ENCODE results near the gene SYNGR3.
"Not testable (repeated sequence)": the region's sequence is repeated elsewhere in the genome, so short reads cannot be mapped to it uniquely, and the experiment has no call there.

The SYNGR3 gene

DNA sequence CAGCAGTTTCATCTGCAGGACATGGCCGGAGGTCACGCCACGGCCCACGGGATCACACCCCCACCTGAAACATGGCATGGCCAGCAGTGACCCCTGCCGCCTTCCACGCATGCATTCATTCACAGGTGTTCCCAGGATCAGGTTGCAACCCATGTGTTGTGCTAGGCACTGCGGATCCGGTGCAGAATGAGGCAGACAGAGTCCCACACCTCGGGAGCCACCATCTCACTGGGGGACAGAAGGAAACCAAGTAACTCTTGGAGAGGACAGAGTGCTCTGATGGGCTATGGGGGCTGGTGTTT, 42.5 kb upstream of the SYNGR3 start:
- Histone ChIP-seq H3K36me3 (ENCODE audit: control insufficient read depth, insufficient read depth, low read length) (no peaks in the 10 kb centered on the region), H3K9me3 (ENCODE audit: control insufficient read depth, low read length) (no peaks in the 10 kb centered on the region), H3K4me3 (ENCODE audit: low read depth, low read length) (no peak overlapping the region), H2AFZ (no peak overlapping the region), H3K9ac (no peak overlapping the region), H3K79me2 (no peaks in the 10 kb centered on the region), H3K27ac (no peak overlapping the region), H3K4me1 (peaks cover 2% of the 10 kb centered on the region), H3K27me3 (ENCODE audit: control insufficient read depth, insufficient read depth, low read length) (no peaks in the 10 kb centered on the region), H3K4me2 (ENCODE audit: low read length) (no peak overlapping the region)
- no peak for TF ChIP-seq CTCF (IDR thresholded peaks at IDR 0.05)

GRCh38 chr16:1949507-1949906, 40.3 kb upstream of the SYNGR3 start:
- H3K4me2 ChIP-seq (ENCODE audit: low read length) = no peak overlapping the region
- H3K4me1 ChIP-seq = no peaks in the 10 kb centered on the region
- no peaks in the 10 kb centered on the region for H3K36me3 ChIP-seq (ENCODE audit: control insufficient read depth, insufficient read depth, low read length)
- H3K79me2 ChIP-seq = no peaks in the 10 kb centered on the region
- no peak overlapping the region for H3K9ac ChIP-seq
- TF ChIP-seq CTCF (IDR thresholded peaks at IDR 0.05) = no peak
- no peaks in the 10 kb centered on the region for H3K27me3 ChIP-seq (ENCODE audit: control insufficient read depth, insufficient read depth, low read length)
- H3K27ac ChIP-seq = no peak overlapping the region
- no peak overlapping the region for H2AFZ ChIP-seq
- no peaks in the 10 kb centered on the region for H3K9me3 ChIP-seq (ENCODE audit: control insufficient read depth, low read length)
- H3K4me3 ChIP-seq (ENCODE audit: low read depth, low read length) = no peak overlapping the region

GRCh38 chr16:1950047-1950446, 39.7 kb upstream of the SYNGR3 start:
- no peak overlapping the region for H3K4me3 ChIP-seq (ENCODE audit: low read depth, low read length)
- no peak overlapping the region for H3K4me2 ChIP-seq (ENCODE audit: low read length)
- TF ChIP-seq CTCF (IDR thresholded peaks at IDR 0.05) = no peak

DNA sequence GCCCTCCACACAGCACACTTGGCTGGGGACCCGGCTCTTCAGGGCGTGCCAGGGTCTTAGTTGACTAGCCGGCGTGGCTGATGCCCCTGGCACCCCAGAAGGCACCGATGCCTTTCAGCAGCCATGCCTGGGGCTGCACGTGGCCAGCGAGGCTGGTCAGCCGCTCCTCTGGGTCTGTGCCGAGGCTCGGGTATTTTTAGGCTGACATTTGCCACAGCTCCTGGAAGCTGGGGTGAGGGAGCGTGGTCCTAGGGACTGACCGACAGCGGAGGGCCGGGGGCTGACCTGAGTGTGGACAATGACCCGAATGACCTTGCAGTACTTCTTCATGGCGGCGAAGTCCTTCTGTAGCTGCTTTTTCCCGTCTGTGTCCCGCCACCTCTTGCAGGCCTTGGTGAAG, 39.2 kb upstream of the SYNGR3 start:
- H3K27ac ChIP-seq = no peak overlapping the region
- TF ChIP-seq CTCF (IDR thresholded peaks at IDR 0.05) = no peak
- no peaks in the 10 kb centered on the region for H3K4me1 ChIP-seq
- H3K9ac ChIP-seq = no peak overlapping the region
- no peaks in the 10 kb centered on the region for H3K9me3 ChIP-seq (ENCODE audit: control insufficient read depth, low read length)
- H3K79me2 ChIP-seq = no peaks in the 10 kb centered on the region
- H3K4me2 ChIP-seq (ENCODE audit: low read length) = no peak overlapping the region
- H3K27me3 ChIP-seq (ENCODE audit: control insufficient read depth, insufficient read depth, low read length) = no peaks in the 10 kb centered on the region
- no peaks in the 10 kb centered on the region for H3K36me3 ChIP-seq (ENCODE audit: control insufficient read depth, insufficient read depth, low read length)
- H3K4me3 ChIP-seq (ENCODE audit: low read depth, low read length) = no peak overlapping the region
- H2AFZ ChIP-seq = no peak overlapping the region

More at GRCh38 chr16:1950047-1950446, 39.7 kb upstream of the SYNGR3 start:
- H2AFZ ChIP-seq = no peak overlapping the region
- no peaks in the 10 kb centered on the region for H3K79me2 ChIP-seq
- no peaks in the 10 kb centered on the region for H3K27me3 ChIP-seq (ENCODE audit: control insufficient read depth, insufficient read depth, low read length)
- no peaks in the 10 kb centered on the region for H3K9me3 ChIP-seq (ENCODE audit: control insufficient read depth, low read length)
- H3K27ac ChIP-seq = no peak overlapping the region
- H3K9ac ChIP-seq = no peak overlapping the region
- H3K36me3 ChIP-seq (ENCODE audit: control insufficient read depth, insufficient read depth, low read length) = no peaks in the 10 kb centered on the region
- no peaks in the 10 kb centered on the region for H3K4me1 ChIP-seq

- TF ChIP-seq CTCF (IDR thresholded peaks at IDR 0.05) = no peak
- no peak overlapping the region for H3K9ac ChIP-seq
- no peaks in the 10 kb centered on the region for H3K9me3 ChIP-seq (ENCODE audit: control insufficient read depth, low read length)
- no peaks in the 10 kb centered on the region for H3K27me3 ChIP-seq (ENCODE audit: control insufficient read depth, insufficient read depth, low read length)
- no peak overlapping the region for H3K4me3 ChIP-seq (ENCODE audit: low read depth, low read length)
- no peaks in the 10 kb centered on the region for H3K36me3 ChIP-seq (ENCODE audit: control insufficient read depth, insufficient read depth, low read length)
- H2AFZ ChIP-seq = no peak overlapping the region
- no peaks in the 10 kb centered on the region for H3K4me1 ChIP-seq
- H3K27ac ChIP-seq = no peak overlapping the region
- H3K4me2 ChIP-seq (ENCODE audit: low read length) = no peak overlapping the region
- H3K79me2 ChIP-seq = no peaks in the 10 kb centered on the region
Measured at GRCh38 chr16:1953734-1954133, 36.0 kb upstream of the SYNGR3 start.

DNA sequence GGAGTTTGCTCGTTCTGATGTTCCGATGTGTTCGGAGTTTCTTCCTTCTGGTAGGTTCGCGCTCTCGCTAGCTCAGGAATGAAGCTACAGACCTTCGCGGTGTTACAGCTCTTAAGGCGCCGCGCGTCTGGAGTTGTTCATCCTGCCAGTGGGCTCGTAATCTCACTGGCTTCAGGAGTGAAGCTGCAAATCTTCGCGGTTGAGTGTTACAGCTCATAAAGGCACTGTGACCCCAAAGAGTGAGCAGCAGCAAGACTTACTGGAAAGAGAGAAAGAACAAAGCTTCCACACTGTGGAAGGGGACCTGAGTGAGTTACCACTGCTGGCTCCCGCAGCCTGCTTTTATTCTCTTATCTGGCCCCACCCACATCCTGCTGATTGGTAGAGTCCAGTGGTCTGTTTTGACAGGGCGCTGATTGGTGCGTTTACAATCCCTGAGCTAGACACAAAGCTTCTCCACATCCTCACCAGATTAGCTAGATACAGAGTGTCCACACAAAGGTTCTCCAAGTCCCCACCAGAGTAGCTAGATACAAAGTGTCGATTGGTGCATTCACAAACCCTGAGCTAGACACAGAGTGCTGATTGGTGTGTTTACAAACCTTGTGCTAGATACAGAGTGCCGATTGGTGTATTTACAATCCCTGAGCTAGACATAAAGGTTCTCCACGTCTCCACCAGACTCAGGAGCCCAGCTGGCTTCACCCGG, 32.2 kb upstream of the SYNGR3 start:
- H3K36me3 ChIP-seq (ENCODE audit: control insufficient read depth, insufficient read depth, low read length); H3K9me3 ChIP-seq (ENCODE audit: control insufficient read depth, low read length); H3K4me2 ChIP-seq (ENCODE audit: low read length); H3K79me2 ChIP-seq; H3K9ac ChIP-seq; H2AFZ ChIP-seq; H3K27me3 ChIP-seq (ENCODE audit: control insufficient read depth, insufficient read depth, low read length); H3K4me3 ChIP-seq (ENCODE audit: low read depth, low read length); H3K27ac ChIP-seq; H3K4me1 ChIP-seq: not testable (repeated sequence)

GRCh38 chr16:1958143-1958491, 31.7 kb upstream of the SYNGR3 start:
- not testable (repeated sequence) for H2AFZ ChIP-seq; H3K4me2 ChIP-seq (ENCODE audit: low read length); H3K4me1 ChIP-seq; H3K4me3 ChIP-seq (ENCODE audit: low read depth, low read length); H3K27me3 ChIP-seq (ENCODE audit: control insufficient read depth, insufficient read depth, low read length); H3K79me2 ChIP-seq; H3K9ac ChIP-seq; H3K36me3 ChIP-seq (ENCODE audit: control insufficient read depth, insufficient read depth, low read length); H3K9me3 ChIP-seq (ENCODE audit: control insufficient read depth, low read length); H3K27ac ChIP-seq

Measured in parathyroid adenoma (tissue), 2 donors.